Peyer's patch (tissue), 4 donors: ENCODE measurements around the gene MCTP1. TPM values are rescaled to one million over a fixed set of nuclear protein-coding genes. Genes with fewer than 3 reads are reported as not detected.

ENCODE experiments used
- DNase-seq, 3 donors: peaks; one replicate each; pipeline ENCODE4 v3.0.0-alpha.2; 2017 to 2019
- H3K27ac ChIP-seq, 4 donors: fragments of 200-600 bp; sonication (generic); one replicate each; pipeline ENCODE4 v1.5.1; 2016 to 2019
- H3K27me3 ChIP-seq, 2 donors: fragments of 200-600 bp; sonication (generic); one replicate each; pipeline ENCODE4 v1.5.1; 2019
- H3K36me3 ChIP-seq, 3 donors: fragments of 200-600 bp; sonication (generic); one replicate each; pipeline ENCODE4 v1.5.1; 2016 to 2019
- H3K4me1 ChIP-seq, 4 donors: fragments of 200-600 bp; sonication (generic); one replicate each; pipeline ENCODE4 v1.5.1; 2016 to 2019
- H3K4me3 ChIP-seq, 4 donors: fragments of 200-600 bp; sonication (generic); 1 replicate in 3 of 4; 2 replicates in 1 of 4; pipeline ENCODE4 v1.5.1; 2016 to 2019; ENCODE audit warnings: mild to moderate bottlenecking in 1 of 4
- H3K9me3 ChIP-seq, 4 donors: fragments of 200-600 bp; sonication (generic); one replicate each; pipeline ENCODE4 v1.5.1; 2016 to 2019; ENCODE audit warnings: mild to moderate bottlenecking in 1 of 4
- CTCF ChIP-seq, 6 experiments: fragments of 450-650 bp in 4 of 6; fragments of 200-600 bp in 2 of 6; sonication (generic) in 1 of 6; IDR thresholded peaks; one replicate each; pipeline ENCODE4 v1.5.1; 2017 to 2019; ENCODE audit warnings: antibody characterized with exemption in 6 of 6, mild to moderate bottlenecking in 3 of 6, moderate library complexity in 1 of 6
- POLR2A ChIP-seq, 2 donors: fragments of 450-650 bp; IDR thresholded peaks; one replicate each; pipeline ENCODE4 v1.5.1; 2017; ENCODE audit warnings: antibody characterized with exemption in 2 of 2, mild to moderate bottlenecking in 2 of 2, moderate library complexity in 2 of 2
- total RNA-seq, 4 donors: library from RNA; depleted of rRNA; stranded (reverse); fragments of >200 nt; gene quantifications; one replicate each; pipeline ENCODE4 v1.1.0, GENCODE V29; 2016

Gene MCTP1
- total RNA-seq, 4 donors from 2014 or later: 4.7 to 61.1 (median 11.3) TPM

DNA sequence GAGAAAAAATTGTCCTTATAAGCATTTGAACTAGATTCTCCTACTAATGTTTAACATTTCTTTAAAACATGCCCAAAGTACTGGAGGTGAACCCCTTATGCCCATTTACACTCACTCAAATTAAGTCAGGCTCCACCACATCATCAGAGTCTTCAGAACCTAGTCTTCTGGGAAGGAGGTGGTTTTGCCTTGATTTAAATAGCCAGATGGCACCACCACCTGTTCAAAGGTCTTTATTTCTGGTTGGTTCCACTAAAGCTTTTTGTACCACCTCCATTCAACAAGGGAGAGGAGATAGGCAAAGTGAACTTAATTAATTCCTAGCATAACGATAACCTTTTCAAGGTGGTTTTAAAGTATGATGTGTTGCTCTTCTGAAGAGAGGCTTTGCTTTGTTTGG is 476.9 kb downstream of the MCTP1 start:
- H3K36me3 ChIP-seq: no peaks in the 10 kb centered on the region
- no peak overlapping the region for H3K4me3 ChIP-seq
- no peak for DNase-seq
- H3K27me3 ChIP-seq: no peaks in the 10 kb centered on the region
- no peak overlapping the region for H3K27ac ChIP-seq
- TF ChIP-seq POLR2A (IDR thresholded peaks at IDR 0.05) (no peak), CTCF (IDR thresholded peaks at IDR 0.05) (no peak)
- H3K4me1 ChIP-seq: no peaks in the 10 kb centered on the region
- no peaks in the 10 kb centered on the region for H3K9me3 ChIP-seq

- Histone ChIP-seq H3K27me3 (no peaks in the 10 kb centered on the region), H3K4me1 (no peaks in the 10 kb centered on the region), H3K27ac (no peak overlapping the region), H3K9me3 (no peaks in the 10 kb centered on the region), H3K36me3 (no peaks in the 10 kb centered on the region), H3K4me3 (no peak overlapping the region)
- no peak for TF ChIP-seq CTCF (IDR thresholded peaks at IDR 0.05)
- TF ChIP-seq POLR2A (IDR thresholded peaks at IDR 0.05): no peak
- no peak for DNase-seq
Measured at GRCh38 chr5:94802450-94802849, 482.4 kb downstream of the MCTP1 start.

- Histone ChIP-seq H3K36me3 (no peaks in the 10 kb centered on the region), H3K4me1 (peaks cover 0 to 6% (median 0%) of the 10 kb centered on the region in 4 donors), H3K27ac (no peak overlapping the region), H3K9me3 (no peaks in the 10 kb centered on the region), H3K27me3 (no peaks in the 10 kb centered on the region), H3K4me3 (no peak overlapping the region)
- DNase-seq: no peak
- TF ChIP-seq CTCF (IDR thresholded peaks at IDR 0.05) (no peak), POLR2A (IDR thresholded peaks at IDR 0.05) (no peak)
Measured at GRCh38 chr5:94796586-94796985, 488.3 kb downstream of the MCTP1 start.

DNA sequence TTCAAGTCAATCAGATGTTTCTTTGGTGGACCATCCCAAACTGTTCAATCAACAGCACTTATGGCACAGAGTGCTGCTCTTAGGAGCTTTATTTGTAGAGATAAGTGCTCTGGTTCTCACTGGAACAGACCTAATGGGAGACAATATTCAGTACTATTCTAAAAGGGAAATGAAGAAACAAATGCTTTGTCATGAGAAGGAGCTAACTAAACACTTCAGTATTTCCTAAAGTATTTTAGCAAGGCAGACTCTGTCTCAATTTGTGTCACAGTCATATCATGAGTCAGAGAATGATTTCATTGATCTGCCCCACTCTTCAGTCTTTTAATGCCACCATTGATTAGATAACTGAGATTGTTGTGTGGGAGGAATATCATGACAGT is 491.1 kb downstream of the MCTP1 start:
- no peaks in the 10 kb centered on the region for H3K27me3 ChIP-seq
- no peak overlapping the region for H3K4me3 ChIP-seq
- no peaks in the 10 kb centered on the region for H3K9me3 ChIP-seq
- DNase-seq: no peak
- H3K36me3 ChIP-seq: peaks cover 0 to 4% (median 0%) of the 10 kb centered on the region in 3 donors
- TF ChIP-seq CTCF (IDR thresholded peaks at IDR 0.05) (no peak), POLR2A (IDR thresholded peaks at IDR 0.05) (no peak)
- H3K4me1 ChIP-seq: peaks cover 0 to 6% (median 0%) of the 10 kb centered on the region in 4 donors
- peak overlapping the region in 3 of 4 donors; percentile 24 to 45 (median 37) for H3K27ac ChIP-seq

GRCh38 chr5:94793113-94793815 is 491.6 kb downstream of the MCTP1 start:
- DNase-seq: no peak
- TF ChIP-seq POLR2A (IDR thresholded peaks at IDR 0.05) (no peak), CTCF (IDR thresholded peaks at IDR 0.05) (no peak)
- no peak overlapping the region for H3K4me3 ChIP-seq
- H3K27me3 ChIP-seq: no peaks in the 10 kb centered on the region
- no peaks in the 10 kb centered on the region for H3K9me3 ChIP-seq
- H3K4me1 ChIP-seq: peaks cover 0 to 6% (median 0%) of the 10 kb centered on the region in 4 donors
- H3K27ac ChIP-seq: peak overlapping the region in 3 of 4 donors; percentile 24 to 45 (median 37)
- peaks cover 0 to 4% (median 0%) of the 10 kb centered on the region in 3 donors for H3K36me3 ChIP-seq
